Measurements from ENCODE around the gene STK17B.

GRCh38 chr2:196169516-196169915 is 1.9 kb downstream of the STK17B start:
- no peak for TF ChIP-seq EZH2 (IDR thresholded peaks at IDR 0.05; ENCODE audit: low read length)
- no peak for TF ChIP-seq CTCF (optimal IDR thresholded peaks at IDR 0.05 in 1 of 3, IDR thresholded peaks at IDR 0.05 in 1 of 3, conservative IDR thresholded peaks at IDR 0.05 in 1 of 3; ENCODE audit: extremely low read depth in 1 of 3, insufficient read depth in 2 of 3, low read length in 3 of 3)

All from keratinocyte (primary cell).